Embryonic facial prominence (tissue), 1 donor: ENCODE measurements around the gene SGCA.

ENCODE experiments used
- DNase-seq: peaks from one replicate; pipeline ENCODE4 v3.0.0-alpha.2; 2016; ENCODE audit errors: extremely low spot score

Gene SGCA

DNA sequence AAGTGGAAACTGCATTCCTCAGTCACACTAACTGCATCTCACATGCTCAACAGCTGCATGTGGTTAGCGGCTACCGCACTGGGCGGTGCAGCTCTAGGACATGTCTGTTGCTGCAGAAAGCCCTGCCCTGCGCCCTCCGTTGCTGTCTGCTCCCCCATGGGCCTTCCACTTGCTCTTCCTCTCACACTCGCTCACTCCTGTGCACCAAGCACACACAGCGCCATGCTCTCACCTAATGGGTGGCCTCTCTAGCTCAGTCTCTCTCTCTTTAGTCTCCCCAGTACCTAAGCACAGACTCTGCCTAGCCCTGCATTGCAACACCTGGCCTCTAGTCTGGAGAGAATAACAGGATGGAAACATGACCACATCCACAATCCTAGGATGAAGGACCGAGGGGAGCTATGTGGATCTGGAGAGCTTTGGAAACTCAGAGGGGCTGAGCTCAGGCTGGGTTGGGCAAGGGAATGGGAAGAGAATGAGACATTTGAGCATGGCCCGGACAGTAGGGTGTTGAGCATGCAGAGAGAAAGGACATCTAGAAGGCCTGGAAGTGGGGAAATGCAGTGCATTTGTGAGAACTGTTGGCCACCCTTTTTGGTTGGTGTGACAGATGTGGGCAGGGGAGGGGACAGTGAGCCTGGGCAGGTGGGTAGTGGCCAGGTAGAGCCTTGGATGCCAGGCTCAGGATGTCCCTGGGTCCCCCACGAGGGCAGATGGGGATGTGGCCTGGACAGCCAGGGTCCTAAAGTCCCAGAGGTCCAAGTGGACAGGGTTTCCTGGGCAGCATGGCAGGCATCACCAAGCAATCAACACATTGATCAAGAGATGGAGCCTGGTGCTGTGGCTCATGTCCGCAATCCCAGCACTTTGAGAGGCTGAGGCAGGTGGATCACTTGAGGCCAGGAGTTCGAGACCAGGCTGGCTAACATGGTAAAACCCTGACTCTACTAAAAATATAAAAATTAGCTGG, 16.1 kb downstream of the SGCA start:
- DNase-seq: no peak

DNA sequence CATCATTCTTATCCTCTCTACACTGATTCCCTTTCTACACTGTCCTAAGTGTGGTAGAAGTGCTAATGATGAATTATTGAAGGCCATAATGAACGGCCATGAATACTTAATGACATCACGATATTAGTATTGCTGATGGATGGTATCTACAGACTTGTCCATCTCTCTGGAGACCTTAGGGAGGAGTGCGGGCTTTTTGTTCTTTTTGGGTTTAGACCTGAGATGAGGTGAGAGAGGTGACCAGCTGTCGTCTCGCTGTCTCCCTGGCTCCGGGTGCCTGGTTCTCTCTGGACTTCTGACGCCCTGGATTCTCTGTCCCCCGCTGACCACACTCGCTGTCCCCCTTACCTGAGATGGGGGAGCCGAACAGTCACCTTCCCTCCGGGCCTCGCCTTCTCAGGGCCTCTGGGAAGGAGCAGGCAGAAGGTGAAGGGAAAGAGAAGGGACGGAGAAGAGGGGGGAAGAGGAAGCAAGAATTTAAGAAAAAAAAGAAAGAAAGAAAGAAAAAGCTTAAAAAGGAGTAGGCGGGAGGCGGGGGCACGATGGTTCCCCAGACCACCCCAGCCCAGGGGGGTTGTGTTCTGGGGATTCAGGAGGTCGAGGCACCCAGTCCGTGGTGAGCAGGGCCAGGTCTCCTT, 17.1 kb downstream of the SGCA start:
- DNase-seq: no peak

DNA sequence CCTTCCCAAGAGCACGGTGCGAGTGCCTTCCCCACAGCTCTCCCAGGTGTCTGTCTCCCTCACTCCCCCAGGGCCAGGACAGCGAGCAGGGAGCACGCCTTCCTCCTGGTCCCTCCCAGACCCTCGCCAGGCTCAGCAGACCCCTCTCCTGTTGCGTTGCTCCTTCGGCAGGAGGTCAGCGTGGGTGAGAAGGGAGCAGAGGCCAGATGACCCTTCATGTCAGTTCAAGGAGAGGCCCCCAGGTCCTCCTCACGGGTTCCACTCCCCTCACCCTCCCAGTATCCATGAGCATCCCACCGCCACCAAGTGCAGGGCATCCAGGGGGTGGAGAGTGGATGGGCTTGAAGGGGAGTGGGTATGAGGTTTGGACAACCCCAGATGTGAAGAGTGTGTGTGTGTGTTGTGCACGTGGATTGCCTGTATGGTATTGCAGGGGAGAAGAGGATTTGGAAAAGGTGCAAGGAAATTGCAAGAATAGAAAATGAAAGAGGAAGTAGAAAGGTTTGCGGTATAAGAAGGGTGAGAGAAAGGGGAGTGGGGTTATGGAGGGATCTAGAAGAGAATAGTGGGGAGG, 17.7 kb downstream of the SGCA start:
- DNase-seq: no peak

DNA sequence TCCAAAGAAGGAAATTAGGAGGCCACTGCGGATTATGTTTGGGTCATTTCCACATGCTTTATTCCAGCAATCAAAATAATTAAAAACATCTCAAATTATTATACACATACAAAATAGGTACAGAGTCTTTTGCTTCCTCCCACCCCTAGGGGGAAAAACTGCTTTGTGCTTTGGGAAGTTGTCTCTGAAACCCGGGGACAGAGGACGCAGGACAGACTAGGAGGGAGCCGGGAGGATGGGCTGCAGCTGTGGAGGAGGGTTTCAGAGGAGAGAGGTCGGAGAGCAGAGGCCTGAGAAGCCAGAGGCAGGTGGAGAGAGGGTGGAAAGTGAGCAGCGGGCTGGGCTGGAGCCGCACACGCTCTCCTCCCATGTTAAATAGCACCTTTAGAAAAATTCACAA, 18.3 kb downstream of the SGCA start:
- DNase-seq: no peak

DNA sequence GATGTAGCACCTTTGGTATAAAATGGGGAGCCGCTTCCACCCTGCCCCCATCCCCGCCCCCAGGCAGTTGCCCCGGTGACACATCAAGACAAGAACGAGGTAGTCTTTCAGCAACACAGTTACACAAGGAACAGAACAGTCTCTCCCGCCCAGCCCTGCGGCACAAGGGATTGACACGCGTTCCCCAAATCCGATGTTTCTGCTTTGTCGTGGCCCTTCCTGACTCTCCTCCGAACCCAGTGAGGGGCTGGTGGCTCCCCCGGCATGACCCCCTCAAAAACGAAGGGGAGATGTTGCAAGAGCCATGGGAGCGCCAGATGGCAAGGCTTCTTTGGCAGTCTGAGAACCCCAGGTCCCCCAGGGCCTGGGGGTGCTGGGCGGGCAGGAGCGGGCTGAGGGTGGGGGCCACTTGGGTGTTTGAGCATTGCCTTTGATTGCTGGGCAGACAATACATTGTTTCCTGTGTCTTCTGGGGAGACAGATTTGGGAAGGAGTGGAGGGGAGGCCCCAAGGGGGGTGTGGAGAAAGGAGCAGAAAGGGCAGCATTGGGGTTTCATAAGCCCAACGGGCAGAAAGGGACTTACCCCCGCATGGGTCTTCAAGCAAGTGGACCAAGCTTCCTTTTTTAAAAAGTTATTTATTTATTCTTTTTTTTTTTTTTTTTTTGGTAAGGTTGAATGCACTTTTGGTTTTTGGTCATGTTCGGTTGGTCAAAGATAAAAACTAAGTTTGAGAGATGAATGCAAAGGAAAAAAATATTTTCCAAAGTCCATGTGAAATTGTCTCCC, 19.0 kb downstream of the SGCA start:
- DNase-seq: no peak

DNA sequence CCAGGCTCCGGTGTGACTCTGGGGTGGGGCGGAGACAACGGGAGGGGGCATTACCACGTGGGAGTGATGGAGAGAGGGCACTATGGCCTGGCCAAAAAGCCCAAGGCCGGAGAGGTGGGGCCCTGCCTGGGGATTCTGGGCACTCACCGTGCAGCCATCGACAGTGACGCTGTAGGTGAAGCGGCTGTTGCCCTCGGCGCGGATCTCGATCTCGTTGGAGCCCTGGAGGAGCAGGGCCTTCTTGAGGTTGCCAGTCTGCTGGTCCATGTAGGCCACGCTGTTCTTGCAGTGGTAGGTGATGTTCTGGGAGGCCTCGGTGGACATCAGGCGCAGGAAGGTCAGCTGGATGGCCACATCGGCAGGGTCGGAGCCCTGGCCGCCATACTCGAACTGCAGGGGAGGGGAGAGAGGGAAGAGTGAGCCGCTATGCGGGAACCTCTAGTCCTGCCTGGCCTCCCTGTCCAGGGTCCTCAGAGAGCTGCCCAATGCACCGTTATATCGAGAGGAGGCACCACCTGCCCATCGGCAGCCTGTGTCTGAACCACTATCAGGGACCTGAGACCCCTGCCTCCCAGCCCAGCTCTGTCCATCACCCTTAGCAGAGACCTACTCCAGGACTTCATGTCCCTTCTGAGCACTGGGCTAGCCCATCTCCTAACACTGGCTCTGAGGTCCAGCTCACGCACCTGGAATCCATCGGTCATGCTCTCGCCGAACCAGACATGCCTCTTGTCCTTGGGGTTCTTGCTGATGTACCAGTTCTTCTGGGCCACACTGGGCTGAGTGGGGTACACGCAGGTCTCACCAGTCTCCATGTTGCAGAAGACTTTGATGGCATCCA, 20.0 kb downstream of the SGCA start:
- no peak for DNase-seq

DNA sequence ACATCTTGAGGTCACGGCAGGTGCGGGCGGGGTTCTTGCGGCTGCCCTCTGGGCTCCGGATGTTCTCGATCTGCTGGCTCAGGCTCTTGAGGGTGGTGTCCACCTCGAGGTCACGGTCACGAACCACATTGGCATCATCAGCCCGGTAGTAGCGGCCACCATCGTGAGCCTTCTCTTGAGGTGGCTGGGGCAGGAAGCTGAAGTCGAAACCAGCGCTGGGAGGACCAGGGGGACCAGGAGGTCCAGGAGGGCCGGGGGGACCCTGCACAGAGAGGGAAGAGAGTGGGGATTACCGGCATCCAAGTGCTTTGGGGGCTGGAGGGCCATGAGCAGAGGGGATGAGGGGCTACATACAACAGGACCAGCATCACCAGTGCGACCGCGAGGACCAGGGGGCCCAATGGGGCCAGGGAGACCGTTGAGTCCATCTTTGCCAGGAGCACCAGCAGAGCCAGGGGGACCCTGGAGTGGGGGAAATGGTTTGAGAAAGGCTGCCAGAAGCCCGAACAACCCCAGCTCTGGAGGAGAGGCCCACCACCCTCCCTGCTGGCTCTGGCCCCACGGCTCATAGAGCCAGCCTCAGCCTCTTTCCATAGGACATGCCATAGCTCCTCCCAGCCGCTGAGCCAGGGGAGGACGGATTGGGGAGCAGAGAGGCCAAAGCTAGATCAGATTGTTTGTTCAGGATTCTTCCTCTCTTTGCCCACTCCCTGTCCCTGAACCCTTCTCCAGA, 21.0 kb downstream of the SGCA start:
- no peak for DNase-seq

DNA sequence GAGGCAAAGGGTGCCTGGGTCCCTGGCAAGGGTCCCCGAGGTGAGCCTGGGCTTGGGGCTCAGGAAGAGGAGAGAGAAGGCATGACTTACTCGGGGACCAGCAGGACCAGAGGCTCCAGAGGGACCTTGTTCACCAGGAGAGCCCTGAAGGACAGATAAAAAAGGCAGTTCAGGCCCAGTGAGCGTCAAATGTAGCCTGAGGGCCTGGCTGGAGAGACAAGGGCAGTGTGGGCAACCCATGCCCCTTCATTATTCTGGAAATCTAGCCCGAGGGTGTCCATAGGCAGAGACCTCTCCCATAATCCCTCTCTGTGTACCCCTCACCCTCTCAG, 21.6 kb downstream of the SGCA start:
- no peak for DNase-seq

DNA sequence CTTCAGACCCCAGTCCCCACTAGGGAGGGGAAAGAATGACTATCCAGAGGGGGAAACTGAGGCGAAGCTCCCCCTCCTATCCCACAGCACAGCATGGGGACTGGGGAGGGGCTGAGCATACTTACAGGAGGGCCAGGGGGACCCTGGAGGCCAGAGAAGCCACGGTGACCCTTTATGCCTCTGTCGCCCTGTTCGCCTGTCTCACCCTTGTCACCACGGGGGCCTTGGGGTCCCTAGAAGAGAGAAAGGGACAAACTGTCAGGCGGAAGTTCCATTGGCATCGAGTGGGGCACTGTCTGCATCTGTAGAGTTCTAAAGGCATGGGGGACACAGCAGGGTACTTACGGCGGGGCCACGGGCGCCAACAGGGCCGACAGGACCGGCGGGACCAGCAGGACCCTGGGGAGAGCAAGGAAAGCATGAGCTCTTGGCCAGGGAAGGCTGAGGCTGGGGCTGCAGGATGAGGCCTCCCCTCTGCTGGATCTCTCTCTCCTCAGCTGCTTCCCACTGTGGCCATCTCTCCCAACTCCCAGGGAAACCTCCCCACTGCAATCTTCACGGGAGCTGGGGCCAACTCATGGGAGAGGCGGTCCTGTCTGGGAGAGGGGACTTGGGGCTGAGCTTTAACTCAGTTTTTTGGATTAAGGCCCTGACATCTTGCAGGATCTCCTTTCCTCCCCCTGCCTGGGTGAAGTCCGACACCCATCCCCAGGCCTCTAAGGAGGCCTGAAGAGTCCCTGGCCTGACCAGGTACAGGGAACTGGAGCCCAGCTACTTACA, 22.1 kb downstream of the SGCA start:
- no peak for DNase-seq

DNA sequence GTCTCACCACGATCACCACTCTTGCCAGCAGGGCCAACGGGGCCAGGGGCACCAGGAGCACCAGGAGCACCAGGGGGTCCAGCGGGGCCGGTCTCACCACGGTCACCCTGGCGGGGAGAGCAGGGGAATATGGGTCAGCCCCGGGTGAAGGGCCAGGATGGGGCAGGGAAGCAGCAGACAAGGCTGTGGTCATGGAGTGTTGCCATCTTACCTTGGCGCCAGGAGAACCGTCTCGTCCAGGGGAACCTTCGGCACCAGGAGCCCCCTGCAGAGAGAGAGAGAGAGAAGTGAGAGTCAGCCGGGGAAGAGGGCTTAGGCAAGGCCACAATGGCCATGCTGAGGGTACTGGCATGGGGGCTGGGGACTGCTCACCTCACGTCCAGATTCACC, 22.7 kb downstream of the SGCA start:
- DNase-seq: no peak

DNA sequence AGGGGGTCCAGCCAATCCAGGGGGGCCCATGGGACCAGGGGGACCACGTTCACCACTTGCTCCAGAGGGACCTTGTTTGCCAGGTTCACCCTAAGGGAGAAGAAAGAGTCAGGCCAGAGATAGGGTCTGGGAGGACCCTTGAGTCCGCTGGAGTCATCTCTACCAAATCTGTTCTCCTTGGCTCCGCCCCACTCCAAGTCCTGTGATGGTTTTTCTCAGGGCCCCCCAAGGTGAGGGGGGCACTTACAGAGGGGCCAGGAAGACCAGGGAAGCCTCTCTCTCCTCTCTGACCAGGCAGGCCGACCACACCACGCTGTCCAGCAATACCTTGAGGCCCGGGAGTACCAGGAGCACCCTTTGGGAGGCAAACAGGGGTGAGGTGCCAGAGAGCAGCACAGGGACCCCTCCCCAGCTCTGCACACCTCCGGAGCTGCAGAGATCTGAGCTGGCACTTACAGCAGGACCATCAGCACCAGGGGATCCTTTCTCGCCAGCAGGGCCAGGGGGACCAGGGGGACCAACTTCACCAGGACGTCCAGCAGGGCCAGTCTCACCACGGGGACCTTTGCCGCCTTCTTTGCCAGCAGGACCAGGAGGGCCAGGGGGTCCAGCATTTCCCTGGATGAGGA, 23.2 kb downstream of the SGCA start:
- DNase-seq: no peak

DNA sequence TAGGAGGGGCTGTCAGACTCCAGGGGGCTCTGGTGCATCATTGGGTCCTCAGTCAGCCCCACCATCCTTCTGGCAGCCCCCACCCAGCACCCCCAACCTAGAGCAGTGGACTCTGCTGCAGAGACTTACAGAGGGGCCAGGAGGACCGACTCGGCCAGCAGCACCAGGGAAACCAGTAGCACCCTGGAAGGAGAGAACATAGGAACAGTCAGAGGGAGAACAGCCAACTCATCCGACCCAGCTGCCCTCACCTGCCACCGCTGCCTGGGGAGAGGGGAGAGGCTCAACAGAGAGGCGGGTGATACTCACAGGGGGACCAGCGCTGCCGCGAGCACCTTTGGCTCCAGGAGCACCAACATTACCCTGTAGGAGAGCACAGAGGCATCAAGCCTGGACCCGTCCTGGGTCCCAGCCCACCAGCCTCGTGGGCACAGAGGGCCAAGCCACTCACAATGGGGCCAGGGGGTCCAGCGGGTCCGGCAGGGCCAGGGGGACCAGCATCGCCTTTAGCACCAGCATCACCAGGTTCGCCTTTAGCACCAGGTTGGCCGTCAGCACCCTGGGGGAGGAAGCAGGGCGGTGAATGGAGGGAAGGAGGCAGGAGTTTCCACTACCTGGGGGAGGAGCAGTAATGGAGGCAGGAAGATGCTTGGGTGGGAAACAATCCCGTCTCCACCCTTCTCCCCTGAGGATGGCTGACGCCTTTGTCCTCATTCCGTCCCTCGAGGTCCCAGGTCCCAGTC, 23.9 kb downstream of the SGCA start:
- DNase-seq: no peak

DNA sequence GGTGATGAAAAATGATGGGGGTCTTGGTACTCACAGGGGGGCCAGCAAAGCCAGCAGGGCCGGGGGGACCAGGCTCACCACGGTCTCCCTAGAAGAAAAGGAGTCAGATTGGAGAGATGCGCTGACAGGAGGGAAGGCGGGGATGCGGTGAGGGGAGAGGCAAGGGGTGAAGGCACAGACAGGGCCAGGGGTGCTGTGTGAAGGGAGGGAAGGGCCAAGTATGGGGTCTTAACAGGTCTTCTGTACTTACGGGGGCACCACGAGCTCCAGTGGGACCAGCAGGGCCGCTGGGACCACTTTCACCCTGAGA, 24.4 kb downstream of the SGCA start:
- DNase-seq: no peak

DNA sequence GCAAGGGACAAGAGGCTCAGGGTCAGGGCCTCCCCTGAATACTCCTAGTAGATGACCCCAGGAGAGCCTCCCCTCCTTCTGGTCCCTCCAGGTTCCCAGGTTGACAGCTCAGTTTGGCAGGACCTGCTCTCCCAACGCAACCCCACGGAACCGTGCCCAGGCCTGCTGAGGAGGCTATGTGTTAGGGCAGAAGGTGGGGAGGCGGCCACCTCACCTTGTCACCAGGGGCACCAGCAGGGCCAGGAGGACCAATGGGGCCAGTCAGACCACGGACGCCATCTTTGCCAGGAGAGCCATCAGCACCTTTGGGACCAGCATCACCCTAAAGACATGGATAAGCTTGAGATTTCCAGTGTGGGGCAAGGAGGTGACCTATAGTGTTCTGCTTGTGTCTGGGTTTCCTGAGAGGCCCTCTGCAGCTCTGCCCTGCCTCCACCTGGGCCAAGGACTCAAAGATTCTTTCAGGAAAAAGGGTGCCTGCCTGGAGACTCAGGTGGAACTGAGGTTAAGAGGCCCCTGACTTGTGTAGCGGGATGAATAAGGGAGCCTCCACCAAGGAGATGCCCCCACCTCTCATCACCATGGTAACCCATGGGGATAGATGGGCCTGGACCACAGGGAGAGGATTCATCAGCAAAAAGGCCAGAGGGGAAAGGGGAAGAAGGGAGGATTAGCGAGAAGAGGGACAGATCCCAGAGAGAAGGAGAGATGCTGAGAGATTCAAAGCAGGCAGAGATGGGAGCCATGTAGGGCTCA, 25.0 kb downstream of the SGCA start:
- DNase-seq: no peak

DNA sequence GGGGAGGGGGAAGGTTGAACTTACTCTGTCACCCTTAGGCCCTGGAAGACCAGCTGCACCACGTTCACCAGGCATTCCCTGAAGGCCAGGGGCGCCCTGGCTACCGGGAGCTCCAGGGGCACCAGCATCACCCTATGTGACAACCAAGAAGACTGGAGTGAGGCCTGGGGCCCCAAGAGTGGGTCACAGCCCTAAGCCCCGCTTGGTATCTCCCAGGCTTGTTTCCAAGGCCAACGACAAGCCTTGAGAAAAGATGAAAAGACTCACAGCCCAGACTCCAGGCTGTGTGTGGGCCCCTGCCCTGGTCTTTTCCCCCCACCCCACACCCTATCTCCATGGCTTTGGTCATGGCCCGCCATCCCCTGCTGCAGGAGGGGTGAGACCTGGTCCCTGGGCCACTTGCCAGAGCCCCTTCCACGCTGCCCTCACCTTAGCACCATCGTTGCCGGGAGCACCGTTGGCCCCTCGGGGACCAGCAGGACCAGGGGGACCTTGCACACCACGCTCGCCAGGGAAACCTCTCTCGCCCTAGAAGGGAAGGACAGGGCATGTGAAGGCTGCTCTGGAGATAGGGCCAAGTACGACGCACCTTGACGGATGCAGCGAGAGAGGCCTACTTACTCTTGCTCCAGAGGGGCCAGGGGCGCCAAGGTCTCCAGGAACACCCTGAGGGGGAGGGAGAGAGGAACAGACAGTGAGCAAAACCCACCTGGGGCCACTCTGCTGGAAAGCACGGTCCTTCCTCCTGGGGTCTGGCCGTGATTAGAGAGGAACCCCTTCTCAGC, 25.7 kb downstream of the SGCA start:
- no peak for DNase-seq

DNA sequence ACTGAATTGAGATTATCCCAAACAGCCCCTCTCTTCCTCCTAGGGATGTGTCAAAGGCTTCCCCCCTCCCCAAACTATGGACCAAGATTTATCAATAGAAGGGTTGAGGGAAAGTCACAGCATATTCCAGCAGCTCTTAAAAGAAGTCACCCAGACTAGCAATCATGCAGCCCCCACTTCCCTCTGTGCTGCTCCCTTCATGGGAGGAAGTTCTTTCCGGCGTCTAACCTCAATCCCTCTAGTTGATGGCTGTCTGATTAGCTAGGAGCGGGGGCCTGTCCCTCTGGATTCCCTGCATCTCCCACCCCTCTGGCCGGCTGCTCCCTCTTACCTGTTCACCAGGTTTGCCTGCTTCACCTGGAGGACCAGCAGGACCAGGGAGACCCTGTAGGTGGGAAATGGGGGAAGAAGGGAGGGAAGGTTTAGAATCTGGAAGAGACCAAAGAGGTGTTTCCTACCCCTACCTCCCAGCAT, 26.4 kb downstream of the SGCA start:
- DNase-seq: no peak

DNA sequence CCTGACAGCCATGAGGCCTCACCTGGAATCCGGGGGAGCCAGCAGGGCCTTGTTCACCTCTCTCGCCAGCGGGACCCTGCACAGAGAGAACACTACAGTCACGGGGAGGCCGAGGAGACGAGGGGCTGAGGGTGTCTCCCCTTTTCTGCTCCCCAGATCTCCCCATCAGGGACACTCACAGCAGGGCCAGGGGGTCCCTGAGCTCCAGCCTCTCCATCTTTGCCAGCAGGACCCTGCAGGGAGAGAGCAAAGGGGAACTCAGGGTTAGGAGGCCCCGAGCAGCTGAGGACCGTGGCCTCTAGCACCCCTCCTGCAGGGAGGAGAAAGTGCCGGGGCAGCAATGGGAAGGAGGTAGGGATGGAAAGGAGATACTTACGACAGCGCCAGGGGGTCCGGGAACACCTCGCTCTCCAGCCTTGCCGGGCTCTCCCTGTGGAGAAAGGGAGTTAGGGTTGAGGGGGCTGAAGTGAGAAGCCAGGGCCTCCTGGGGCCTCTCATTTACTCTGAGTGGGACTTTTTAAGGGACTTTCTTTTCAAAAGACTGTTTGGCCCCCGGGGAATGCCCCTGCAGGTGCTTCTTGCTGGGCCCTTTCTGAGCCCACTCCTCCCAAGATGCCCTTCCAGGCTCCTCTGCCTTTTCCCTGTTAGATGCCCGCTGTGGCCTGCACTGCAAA, 26.9 kb downstream of the SGCA start:
- no peak for DNase-seq
